Calu3 (cell line): ENCODE measurements around the gene LCE2B. TPM values are rescaled to one million over a fixed set of nuclear protein-coding genes. Genes with fewer than 3 reads are reported as not detected.
"Not testable (repeated sequence)": the region's sequence is repeated elsewhere in the genome, so short reads cannot be mapped to it uniquely, and the experiment has no call there.

Source experiments
- Bru-seq: library from RNA; stranded (reverse); fragments of 400-500 nt; gene quantifications from one replicate; lab custom pipeline; 2021; lab: Mats Ljungman, UMichigan
- BruChase-seq, 2 experiments: library from RNA; stranded (reverse); fragments of 400-500 nt; gene quantifications; one replicate each; lab custom pipeline; 2021; lab: Mats Ljungman, UMichigan
- BruUV-seq: library from RNA; stranded (reverse); fragments of 400-500 nt; replicated peaks from 2 replicates; lab custom pipeline; 2021; lab: Mats Ljungman, UMichigan
- CTCF ChIA-PET: fragments of 300-600 bp; sonication (Branson Sonifier 250); formaldehyde crosslinking; loops from one replicate; lab custom pipeline; 2022; ENCODE audit warnings: antibody characterized with exemption; lab: Charles Lee
- DNase-seq: peaks from one replicate; pipeline ENCODE4 v3.0.0; 2022
- H3K27ac Mint-ChIP-seq: one replicate; pipeline ENCODE4 v1.8.0; 2022; ENCODE audit warnings: mixed read lengths; ENCODE audit not compliant: unreplicated experiment
- H3K27me3 Mint-ChIP-seq: one replicate; pipeline ENCODE4 v1.8.0; 2022; ENCODE audit warnings: mixed read lengths; ENCODE audit not compliant: unreplicated experiment
- H3K36me3 Mint-ChIP-seq: one replicate; pipeline ENCODE4 v1.8.0; 2022; ENCODE audit warnings: mild to moderate bottlenecking, moderate library complexity, mixed read lengths; ENCODE audit not compliant: insufficient read depth, unreplicated experiment
- H3K4me1 Mint-ChIP-seq: one replicate; pipeline ENCODE4 v1.8.0; 2022; ENCODE audit warnings: mild to moderate bottlenecking, low read depth, mixed read lengths; ENCODE audit not compliant: unreplicated experiment
- H3K4me3 Mint-ChIP-seq: one replicate; pipeline ENCODE4 v1.8.0; 2022; ENCODE audit warnings: mild to moderate bottlenecking, low read depth, moderate library complexity, mixed read lengths; ENCODE audit not compliant: unreplicated experiment
- H3K9me3 Mint-ChIP-seq: one replicate; pipeline ENCODE4 v1.8.0; 2022; ENCODE audit warnings: low read depth, mixed read lengths; ENCODE audit not compliant: unreplicated experiment
- intact Hi-C: fragments of 100-400 bp; cut with micrococcal nuclease; formaldehyde crosslinking; loops from one replicate; pipeline ENCODE4 v1.10.0; 2022; ENCODE audit not compliant: unreplicated experiment
- long read RNA-seq: library from polyadenylated mRNA; stranded (forward); transcript quantifications from one replicate; pipeline ENCODE4 v2.0.0, GENCODE V29; 2022
- total RNA-seq: library from RNA; stranded (reverse); gene quantifications from 2 replicates; pipeline ENCODE4 v1.2.3, GENCODE V29; 2022
- TF ChIP-seq, protein P1 (sequence below): fragments of 200-600 bp; IDR thresholded peaks from one replicate; pipeline ENCODE4 v1.8.0; 2022; ENCODE audit warnings: antibody characterized with exemption; ENCODE audit not compliant: unreplicated experiment

The LCE2B gene, protein sequence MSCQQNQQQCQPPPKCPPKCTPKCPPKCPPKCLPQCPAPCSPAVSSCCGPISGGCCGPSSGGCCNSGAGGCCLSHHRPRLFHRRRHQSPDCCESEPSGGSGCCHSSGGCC
- total RNA-seq = not detected in 2 replicates
- Bru-seq, nascent RNA = not detected
- not detected for BruChase-seq, experiment 1, labeled RNA remaining after a 6-hour chase
- not detected for BruChase-seq, experiment 2, labeled RNA remaining after a 2-hour chase
- long read RNA-seq = 0 reads

DNA sequence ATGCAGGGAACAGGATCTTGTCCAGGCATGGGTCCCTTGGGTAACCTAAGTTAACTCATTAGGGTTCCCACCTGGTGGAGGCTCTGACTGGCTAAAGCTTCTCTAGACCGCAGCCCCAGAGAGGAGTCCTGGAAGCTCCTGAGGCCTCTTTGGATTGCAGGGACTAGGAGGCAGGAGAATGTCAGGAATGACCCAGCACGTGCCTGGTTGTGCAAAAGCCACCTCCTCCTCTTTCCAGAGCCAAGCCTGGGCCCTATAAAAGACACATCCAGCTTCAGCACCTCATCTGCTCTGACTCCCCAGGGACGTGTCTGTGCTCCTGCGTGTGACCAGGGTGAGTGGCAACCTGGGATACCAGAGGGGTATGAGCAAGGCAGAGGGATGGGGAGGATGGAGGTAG, at the start of gene LCE2B:
TSS of gene LCE2B (plus strand) at position 301 of the 400 bp plus-strand sequence. CDS start 721 bp downstream, outside the sequence.
- H3K4me3 Mint-ChIP-seq, H3K27ac Mint-ChIP-seq, DNase-seq, intact Hi-C loops, H3K9me3 Mint-ChIP-seq, H3K36me3 Mint-ChIP-seq, H3K4me1 Mint-ChIP-seq, BruUV-seq: not testable (repeated sequence)
- CTCF ChIA-PET = interaction anchor here (0.5 kb wide), 1 partner anchor 39 kb away, joined by 3 read pairs; no protein-coding TSS in a partner anchor
- H3K27me3 Mint-ChIP-seq = peaks cover 82% of the 10 kb centered on the region

DNA sequence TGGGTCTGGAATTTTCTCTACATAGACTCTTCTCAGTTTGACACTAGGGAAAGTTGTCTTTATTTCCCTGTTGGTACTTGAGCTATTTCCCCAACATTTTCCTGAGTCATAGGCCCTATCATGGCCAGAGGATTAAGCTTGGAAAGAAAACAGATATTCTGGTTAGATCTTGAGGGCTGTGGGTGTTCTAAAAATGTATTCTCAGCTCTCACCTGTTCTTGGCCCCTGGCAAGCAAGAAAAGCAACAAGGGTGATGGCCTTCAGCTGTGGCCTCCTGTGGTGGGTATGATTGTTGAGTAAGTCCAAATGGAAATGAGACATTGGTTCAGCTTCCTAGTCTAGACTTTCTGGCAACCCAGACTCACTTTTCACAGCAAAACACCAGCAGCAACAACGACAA, 45.6 kb upstream of the LCE2B start:
- Mint-ChIP-seq H3K36me3 (no peaks in the 10 kb centered on the region), H3K4me3 (no peak overlapping the region), H3K27me3 (peaks cover 54% of the 10 kb centered on the region), H3K27ac (no peak overlapping the region), H3K4me1 (no peaks in the 10 kb centered on the region), H3K9me3 (no peaks in the 10 kb centered on the region)
- no peak for DNase-seq
- TF ChIP-seq, protein P1, sequence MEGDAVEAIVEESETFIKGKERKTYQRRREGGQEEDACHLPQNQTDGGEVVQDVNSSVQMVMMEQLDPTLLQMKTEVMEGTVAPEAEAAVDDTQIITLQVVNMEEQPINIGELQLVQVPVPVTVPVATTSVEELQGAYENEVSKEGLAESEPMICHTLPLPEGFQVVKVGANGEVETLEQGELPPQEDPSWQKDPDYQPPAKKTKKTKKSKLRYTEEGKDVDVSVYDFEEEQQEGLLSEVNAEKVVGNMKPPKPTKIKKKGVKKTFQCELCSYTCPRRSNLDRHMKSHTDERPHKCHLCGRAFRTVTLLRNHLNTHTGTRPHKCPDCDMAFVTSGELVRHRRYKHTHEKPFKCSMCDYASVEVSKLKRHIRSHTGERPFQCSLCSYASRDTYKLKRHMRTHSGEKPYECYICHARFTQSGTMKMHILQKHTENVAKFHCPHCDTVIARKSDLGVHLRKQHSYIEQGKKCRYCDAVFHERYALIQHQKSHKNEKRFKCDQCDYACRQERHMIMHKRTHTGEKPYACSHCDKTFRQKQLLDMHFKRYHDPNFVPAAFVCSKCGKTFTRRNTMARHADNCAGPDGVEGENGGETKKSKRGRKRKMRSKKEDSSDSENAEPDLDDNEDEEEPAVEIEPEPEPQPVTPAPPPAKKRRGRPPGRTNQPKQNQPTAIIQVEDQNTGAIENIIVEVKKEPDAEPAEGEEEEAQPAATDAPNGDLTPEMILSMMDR = no peak
- CTCF ChIA-PET = no interaction called here
- intact Hi-C loops = no loop called here
- BruUV-seq = no TSS peak

DNA sequence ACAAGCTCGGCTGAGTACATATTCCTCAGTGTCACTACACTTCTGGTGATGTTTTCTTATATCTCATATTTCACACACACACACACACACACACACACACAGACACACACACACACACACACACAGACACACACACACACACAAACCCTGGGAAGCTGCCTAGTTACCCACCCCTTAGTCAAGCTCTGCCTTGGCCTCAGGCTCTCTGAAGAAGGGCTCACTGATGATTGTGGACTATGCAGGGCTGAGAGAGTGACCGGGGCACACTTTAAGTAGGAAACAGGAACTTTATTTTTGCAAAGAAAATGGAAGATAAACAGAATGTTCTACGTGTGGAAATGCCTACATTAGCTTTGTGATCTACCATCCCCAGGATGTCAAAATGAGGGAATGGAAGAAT, 42.0 kb upstream of the LCE2B start:
- no peak overlapping the region for H3K4me3 Mint-ChIP-seq
- BruUV-seq = no TSS peak
- H3K27me3 Mint-ChIP-seq = peaks cover 71% of the 10 kb centered on the region
- TF ChIP-seq, protein P1 = no peak
- intact Hi-C loops = no loop called here
- H3K36me3 Mint-ChIP-seq = no peaks in the 10 kb centered on the region
- CTCF ChIA-PET = interaction anchor here (0.5 to 0.9 kb wide), 2 partner anchors 10 to 26 kb away, joined by 3 to 6 read pairs; no protein-coding TSS in a partner anchor
- H3K27ac Mint-ChIP-seq = no peak overlapping the region
- H3K9me3 Mint-ChIP-seq = no peaks in the 10 kb centered on the region
- no peaks in the 10 kb centered on the region for H3K4me1 Mint-ChIP-seq
- no peak for DNase-seq

DNA sequence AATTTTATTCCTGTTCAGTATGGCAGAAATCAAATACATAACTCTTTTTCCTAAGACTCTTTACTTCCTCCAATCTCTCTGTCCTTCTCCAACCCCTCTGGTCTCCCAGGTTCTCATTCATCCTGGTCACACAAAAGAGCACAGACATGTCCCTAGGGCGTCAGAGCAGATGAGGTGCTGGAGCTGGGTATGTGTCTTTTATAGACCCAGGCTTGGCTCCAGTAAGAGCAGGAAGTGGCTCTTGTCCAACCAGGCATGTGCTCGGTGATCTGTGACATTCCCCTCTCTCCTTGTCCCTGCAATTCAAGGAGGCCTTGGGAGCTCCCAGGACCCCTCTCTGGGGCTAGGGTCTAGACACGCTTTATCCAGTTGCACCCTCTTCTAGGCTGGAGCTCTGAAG, 40.8 kb upstream of the LCE2B start:
- Mint-ChIP-seq H3K9me3 (no peaks in the 10 kb centered on the region), H3K4me1 (no peaks in the 10 kb centered on the region), H3K27me3 (peaks cover 80% of the 10 kb centered on the region), H3K4me3 (no peak overlapping the region), H3K36me3 (no peaks in the 10 kb centered on the region), H3K27ac (no peak overlapping the region)
- TF ChIP-seq, protein P1 = no peak
- no peak for DNase-seq
- CTCF ChIA-PET = no interaction called here
- intact Hi-C loops = no loop called here
- no TSS peak for BruUV-seq

DNA sequence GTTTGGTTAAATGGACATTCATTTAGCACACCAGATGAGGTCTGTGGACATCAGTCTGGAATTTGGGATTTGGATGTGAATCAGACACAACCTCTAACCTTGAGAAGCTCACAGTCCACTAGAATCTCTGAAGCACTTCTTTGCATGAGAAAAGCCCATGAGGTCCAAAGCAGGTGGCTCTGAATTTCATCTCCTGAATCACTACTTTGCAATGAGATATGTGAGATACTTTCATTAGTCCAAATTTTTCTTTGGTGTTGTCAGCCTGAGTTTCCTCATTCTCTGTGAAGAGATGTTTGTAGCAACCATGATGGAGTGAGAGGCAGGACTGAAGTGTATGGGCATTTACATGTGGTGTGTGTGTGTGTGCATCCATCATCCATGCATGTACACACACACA, 39.3 kb upstream of the LCE2B start:
- CTCF ChIA-PET = no interaction called here
- no TSS peak for BruUV-seq
- Mint-ChIP-seq H3K27me3 (peaks cover 80% of the 10 kb centered on the region), H3K4me3 (no peak overlapping the region), H3K4me1 (no peaks in the 10 kb centered on the region), H3K27ac (no peak overlapping the region), H3K9me3 (no peaks in the 10 kb centered on the region), H3K36me3 (no peaks in the 10 kb centered on the region)
- DNase-seq = no peak
- intact Hi-C loops = no loop called here
- TF ChIP-seq, protein P1 = no peak
